HFF-Myc (cell line): Measurements from ENCODE around the gene TRPM2.

Source experiments
- DNase-seq: peaks from one replicate; pipeline ENCODE4 v3.0.0-alpha.2; 2011; ENCODE audit warnings: low read depth; ENCODE audit errors: extremely low read depth
- H3K4me3 ChIP-seq: replicated peaks from 2 replicates; pipeline ENCODE4 v1.5.1; 2011; ENCODE audit warnings: low read depth, mild to moderate bottlenecking, control low read depth, low read length
- CTCF ChIP-seq: IDR thresholded peaks from 2 replicates; pipeline ENCODE4 v1.5.1; 2012; ENCODE audit warnings: mild to moderate bottlenecking, low read depth, low read length, control low read depth; ENCODE audit errors: missing control alignments

TRPM2 gene

GRCh38 chr21:44365251-44365966, 12.0 kb downstream of the TRPM2 start:
- no peak for DNase-seq
- H3K4me3 ChIP-seq = no peak overlapping the region
- TF ChIP-seq CTCF = no peak

- H3K4me3 ChIP-seq = no peak overlapping the region
- no peak for TF ChIP-seq CTCF
- DNase-seq = no peak
Observed at GRCh38 chr21:44365967-44366585, 12.7 kb downstream of the TRPM2 start.

- TF ChIP-seq CTCF = no peak
Observed at GRCh38 chr21:44366586-44367211, 13.3 kb downstream of the TRPM2 start.

GRCh38 chr21:44368711-44369446, 15.5 kb downstream of the TRPM2 start:
- no peak overlapping the region for H3K4me3 ChIP-seq
- TF ChIP-seq CTCF = no peak
- no peak for DNase-seq

More at GRCh38 chr21:44366586-44367211, 13.3 kb downstream of the TRPM2 start:
- no peak overlapping the region for H3K4me3 ChIP-seq
- DNase-seq = no peak

- no peak overlapping the region for H3K4me3 ChIP-seq
- peak; percentile 29 for DNase-seq
- TF ChIP-seq CTCF = no peak
Observed at GRCh38 chr21:44370027-44370735, 16.8 kb downstream of the TRPM2 start.

- no peak for TF ChIP-seq CTCF
- no peak overlapping the region for H3K4me3 ChIP-seq
- DNase-seq = no peak
Observed at GRCh38 chr21:44370786-44371410, 17.5 kb downstream of the TRPM2 start.
